AG10803 (cell line): ENCODE measurements around the gene CPS1.

Experiments used
- DNase-seq: peaks from one replicate; pipeline ENCODE4 v3.0.0; 2010; ENCODE audit warnings: low read depth
- H3K4me3 ChIP-seq: 2 replicates; pipeline ENCODE4 v1.5.1; 2011; ENCODE audit warnings: mild to moderate bottlenecking, low read length, control low read depth
- TF ChIP-seq, protein P1 (sequence below): conservative IDR thresholded peaks from 2 replicates; pipeline ENCODE4 v1.5.1; 2011; ENCODE audit warnings: mild to moderate bottlenecking, low read length, control low read depth, inconsistent platforms

Gene CPS1

DNA sequence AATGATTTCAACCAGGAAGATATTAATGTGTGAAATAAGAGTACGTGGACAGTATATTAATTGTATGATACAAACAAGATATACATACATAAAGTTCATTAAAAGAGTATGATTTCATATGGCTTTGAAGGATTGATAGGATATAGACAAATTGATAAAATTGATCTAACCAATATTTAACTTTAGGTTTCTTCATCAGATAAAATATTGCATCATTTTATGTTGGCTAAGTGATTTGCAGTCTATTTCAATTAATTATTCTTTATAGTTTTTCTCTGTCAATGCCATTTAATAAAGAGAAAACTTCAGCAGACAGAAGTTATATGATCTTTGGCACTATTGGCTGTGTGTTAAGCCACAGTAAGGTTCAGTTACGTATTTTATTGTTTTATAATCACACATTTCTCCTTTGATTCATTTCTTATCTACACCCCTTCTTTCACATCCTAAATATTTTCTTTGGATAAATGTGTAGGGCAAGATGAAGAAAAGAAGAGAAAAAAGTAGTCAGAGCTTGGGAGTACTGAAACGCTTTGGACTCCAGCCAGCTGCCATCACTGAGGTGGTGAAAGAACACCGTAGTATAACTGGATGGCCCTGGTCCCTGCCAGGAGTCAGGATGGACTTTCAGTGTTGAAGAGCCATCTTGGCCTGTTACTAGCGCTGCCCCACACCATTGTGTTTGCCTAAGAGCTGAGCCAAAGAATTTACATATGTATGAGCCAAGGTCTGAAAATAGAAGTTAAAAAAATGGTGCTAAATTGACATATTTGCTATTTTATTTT lies 9.8 kb upstream of the CPS1 start:
- TF ChIP-seq, protein P1, sequence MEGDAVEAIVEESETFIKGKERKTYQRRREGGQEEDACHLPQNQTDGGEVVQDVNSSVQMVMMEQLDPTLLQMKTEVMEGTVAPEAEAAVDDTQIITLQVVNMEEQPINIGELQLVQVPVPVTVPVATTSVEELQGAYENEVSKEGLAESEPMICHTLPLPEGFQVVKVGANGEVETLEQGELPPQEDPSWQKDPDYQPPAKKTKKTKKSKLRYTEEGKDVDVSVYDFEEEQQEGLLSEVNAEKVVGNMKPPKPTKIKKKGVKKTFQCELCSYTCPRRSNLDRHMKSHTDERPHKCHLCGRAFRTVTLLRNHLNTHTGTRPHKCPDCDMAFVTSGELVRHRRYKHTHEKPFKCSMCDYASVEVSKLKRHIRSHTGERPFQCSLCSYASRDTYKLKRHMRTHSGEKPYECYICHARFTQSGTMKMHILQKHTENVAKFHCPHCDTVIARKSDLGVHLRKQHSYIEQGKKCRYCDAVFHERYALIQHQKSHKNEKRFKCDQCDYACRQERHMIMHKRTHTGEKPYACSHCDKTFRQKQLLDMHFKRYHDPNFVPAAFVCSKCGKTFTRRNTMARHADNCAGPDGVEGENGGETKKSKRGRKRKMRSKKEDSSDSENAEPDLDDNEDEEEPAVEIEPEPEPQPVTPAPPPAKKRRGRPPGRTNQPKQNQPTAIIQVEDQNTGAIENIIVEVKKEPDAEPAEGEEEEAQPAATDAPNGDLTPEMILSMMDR: no peak
- no peak overlapping the region for H3K4me3 ChIP-seq
- DNase-seq: no peak

DNA sequence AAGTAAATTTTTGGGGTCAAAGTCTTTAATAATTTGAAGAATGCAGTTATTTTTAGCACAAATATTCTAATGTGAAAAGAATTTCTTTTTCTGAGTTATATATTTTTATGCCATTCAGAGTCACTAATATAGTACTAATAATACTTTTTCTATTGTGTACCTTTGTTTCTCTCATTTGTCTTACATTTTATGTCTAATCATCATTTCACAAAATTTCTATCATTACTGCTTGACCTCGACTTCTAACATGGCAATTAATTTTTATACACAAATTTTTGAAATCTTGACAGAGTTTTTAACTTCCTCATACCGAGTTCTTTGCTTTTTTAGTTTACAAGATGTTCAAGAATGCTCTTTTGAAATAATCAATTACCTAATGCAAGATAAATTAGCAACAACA lies 8.4 kb upstream of the CPS1 start:
- no peak overlapping the region for H3K4me3 ChIP-seq
- DNase-seq: no peak
- TF ChIP-seq, protein P1: no peak

DNA sequence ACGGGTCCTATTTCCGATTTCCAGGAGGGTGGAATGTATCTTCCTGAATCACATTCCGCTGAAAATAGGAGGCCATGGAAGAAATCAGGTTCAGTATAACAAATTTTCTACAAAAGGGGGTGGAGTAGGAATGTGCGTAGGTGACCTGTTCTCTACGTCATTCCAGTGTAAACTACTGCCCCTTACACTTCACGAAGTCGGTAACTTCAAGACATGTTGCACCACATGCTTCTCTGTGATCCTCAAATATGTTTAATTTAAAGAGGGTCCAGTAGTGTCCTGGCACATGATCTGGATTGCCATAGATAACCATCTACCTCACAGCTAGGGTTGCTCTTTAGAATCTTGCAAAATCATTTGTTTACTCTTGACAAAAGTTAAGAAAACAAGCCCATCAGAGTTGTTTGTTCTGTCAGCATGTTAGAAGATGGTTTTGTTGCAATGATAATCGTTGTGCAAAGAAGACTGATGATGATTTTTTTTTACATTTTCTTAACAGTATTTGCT lies 7.5 kb upstream of the CPS1 start:
- no peak overlapping the region for H3K4me3 ChIP-seq
- TF ChIP-seq, protein P1: no peak

DNA sequence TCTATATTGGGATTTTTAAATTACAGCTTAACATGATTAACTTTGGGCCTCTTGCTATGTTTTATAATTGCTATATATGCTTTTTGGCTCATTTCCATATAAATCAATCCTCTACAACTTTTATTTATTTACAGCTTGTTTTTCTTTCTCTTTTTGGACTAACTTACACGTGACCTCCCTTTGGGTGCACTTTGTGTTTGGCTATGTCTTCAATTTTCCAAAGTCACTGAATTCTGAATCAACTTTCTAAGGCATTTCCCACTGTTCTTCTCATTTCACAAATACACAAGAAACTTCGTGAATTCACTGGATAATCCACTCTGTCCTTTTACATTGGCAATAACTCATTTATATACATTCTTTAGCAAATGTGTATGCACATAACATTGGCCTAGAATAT lies 5.4 kb upstream of the CPS1 start:
- no peak for DNase-seq
- no peak overlapping the region for H3K4me3 ChIP-seq
- TF ChIP-seq, protein P1: no peak

More for the DNA sequence above, 7.5 kb upstream of the CPS1 start:
- DNase-seq: no peak

DNA sequence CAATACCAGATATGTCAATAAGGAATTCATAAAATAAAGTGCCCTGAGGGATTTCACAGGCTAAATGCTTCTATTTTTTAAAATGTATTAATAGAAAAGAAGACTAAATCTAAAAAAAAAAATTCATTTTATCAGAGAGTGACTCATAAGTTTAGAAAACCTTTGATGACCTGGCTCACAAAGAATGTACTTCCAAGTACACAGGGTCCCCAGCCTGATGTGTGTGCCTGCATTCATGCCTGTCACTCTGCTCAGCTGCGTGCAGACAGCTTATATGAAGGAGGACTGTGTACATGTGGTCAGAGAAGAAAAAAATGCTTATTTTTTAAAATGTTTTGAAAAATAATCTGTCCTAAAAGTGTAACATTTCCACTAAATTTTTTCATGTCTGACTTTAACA lies 3.0 kb upstream of the CPS1 start:
- TF ChIP-seq, protein P1: no peak
- peak; percentile 16 for DNase-seq
- H3K4me3 ChIP-seq: no peak overlapping the region

DNA sequence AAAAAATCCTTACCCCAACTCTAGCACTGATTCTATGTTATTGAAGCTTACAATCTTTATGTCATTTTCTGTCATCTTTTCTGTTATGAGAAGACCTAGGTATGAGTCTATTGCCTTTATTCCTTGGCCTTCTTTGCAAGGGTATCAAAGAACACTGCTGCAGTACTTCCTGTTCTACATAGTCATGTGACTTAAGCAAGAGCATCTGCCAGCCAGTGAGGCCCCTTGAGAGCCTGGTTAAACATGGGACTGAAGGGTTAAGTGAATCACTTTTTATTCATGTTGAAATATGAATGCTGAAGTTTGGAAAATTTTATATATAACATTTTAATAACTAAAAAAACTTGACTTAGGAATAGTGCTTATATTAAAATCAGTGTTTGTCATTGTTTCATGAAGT lies 844 bp upstream of the CPS1 start:
- TF ChIP-seq, protein P1: no peak
- DNase-seq: no peak
- H3K4me3 ChIP-seq: no peak overlapping the region

DNA sequence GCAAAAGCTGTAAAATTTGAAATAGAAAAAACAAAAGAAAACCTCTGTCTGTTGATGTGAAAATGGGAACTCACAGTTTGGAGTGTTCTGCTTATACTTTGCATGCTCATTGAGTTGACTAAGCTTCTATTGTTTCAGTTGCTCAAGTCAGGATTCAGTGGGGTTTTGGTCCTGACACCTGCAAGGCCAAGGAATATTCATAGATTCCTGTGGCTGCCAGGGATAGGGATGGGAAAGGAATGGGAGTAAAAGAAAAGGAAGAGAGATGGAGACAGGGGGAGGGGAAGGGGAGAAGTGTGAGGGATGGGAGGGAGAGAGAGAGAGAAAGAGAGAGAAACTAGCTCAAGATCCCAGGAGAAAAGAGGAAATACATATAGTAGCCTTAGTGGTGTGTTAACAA lies 1.3 kb downstream of the CPS1 start:
- DNase-seq: no peak
- no peak overlapping the region for H3K4me3 ChIP-seq
- TF ChIP-seq, protein P1: no peak
